Fibroblast of pulmonary artery (primary cell): ENCODE measurements around the gene CYP3A5.
"Not testable (repeated sequence)": the region's sequence is repeated elsewhere in the genome, so short reads cannot be mapped to it uniquely, and the experiment has no call there.

Experiments
- DNase-seq: peaks from one replicate; pipeline ENCODE4 v3.0.0-alpha.2; 2010; ENCODE audit warnings: low read depth
- H3K4me3 ChIP-seq: replicated peaks from 2 replicates; pipeline ENCODE4 v1.5.1; 2011; ENCODE audit warnings: low read depth, mild to moderate bottlenecking, control low read depth, low read length, moderate library complexity
- CTCF ChIP-seq: IDR thresholded peaks from 2 replicates; pipeline ENCODE4 v1.5.1; 2011; ENCODE audit warnings: mild to moderate bottlenecking, control low read depth, low read length, inconsistent platforms; ENCODE audit errors: missing control alignments

Gene CYP3A5

GRCh38 chr7:99648843-99649242 is 31.0 kb downstream of the CYP3A5 start:
- no peak for DNase-seq
- TF ChIP-seq CTCF = no peak
- H3K4me3 ChIP-seq = no peak overlapping the region

- DNase-seq = no peak
- TF ChIP-seq CTCF = no peak
- H3K4me3 ChIP-seq = no peak overlapping the region
These were observed 34.2 kb downstream of the CYP3A5 start for GRCh38 chr7:99645590-99645989.

GRCh38 chr7:99644431-99644830 is 35.4 kb downstream of the CYP3A5 start:
- no peak overlapping the region for H3K4me3 ChIP-seq
- no peak for DNase-seq
- no peak for TF ChIP-seq CTCF

- TF ChIP-seq CTCF = no peak
- no peak for DNase-seq
These were observed 36.3 kb downstream of the CYP3A5 start for GRCh38 chr7:99643464-99643863.

GRCh38 chr7:99642027-99642426 is 37.8 kb downstream of the CYP3A5 start:
- no peak for TF ChIP-seq CTCF
- no peak overlapping the region for H3K4me3 ChIP-seq
- no peak for DNase-seq

More at GRCh38 chr7:99643464-99643863, 36.3 kb downstream of the CYP3A5 start:
- H3K4me3 ChIP-seq = no peak overlapping the region

GRCh38 chr7:99639267-99639666 is 40.5 kb downstream of the CYP3A5 start:
- H3K4me3 ChIP-seq = no peak overlapping the region
- TF ChIP-seq CTCF = no peak

GRCh38 chr7:99638731-99639130 is 41.1 kb downstream of the CYP3A5 start:
- DNase-seq = no peak
- no peak for TF ChIP-seq CTCF
- no peak overlapping the region for H3K4me3 ChIP-seq

More at GRCh38 chr7:99639267-99639666, 40.5 kb downstream of the CYP3A5 start:
- DNase-seq = no peak

GRCh38 chr7:99637414-99637813 is 42.4 kb downstream of the CYP3A5 start:
- DNase-seq, H3K4me3 ChIP-seq: not testable (repeated sequence)
